Immature natural killer cell (primary cell): ENCODE measurements around the gene USP8. TPM values are rescaled to one million over a fixed set of nuclear protein-coding genes. Genes with fewer than 3 reads are reported as not detected.

ENCODE experiments used
- DNase-seq, 3 donors: peaks; one replicate each; pipeline ENCODE4 v3.0.0; 2022; ENCODE audit warnings: mixed read lengths in 1 of 3
- H3K27ac Mint-ChIP-seq, 6 donors: one replicate each; pipeline ENCODE4 v1.8.0; 2020; ENCODE audit warnings: mixed read lengths in 6 of 6, mild to moderate bottlenecking in 5 of 6, inconsistent platforms in 4 of 6, moderate library complexity in 3 of 6
- H3K27me3 Mint-ChIP-seq, 3 donors: one replicate each; pipeline ENCODE4 v1.8.0; 2020 to 2021; ENCODE audit warnings: low read depth in 3 of 3, mild to moderate bottlenecking in 3 of 3, mixed read lengths in 3 of 3, moderate library complexity in 3 of 3, inconsistent platforms in 1 of 3
- H3K36me3 Mint-ChIP-seq, 3 donors: one replicate each; pipeline ENCODE4 v1.8.0; 2020; ENCODE audit warnings: mixed read lengths in 3 of 3, inconsistent platforms in 2 of 3, mild to moderate bottlenecking in 2 of 3
- H3K4me1 Mint-ChIP-seq, 2 donors: one replicate each; pipeline ENCODE4 v1.8.0; 2020; ENCODE audit warnings: inconsistent platforms in 2 of 2, mild to moderate bottlenecking in 2 of 2, mixed read lengths in 2 of 2, moderate library complexity in 1 of 2
- H3K4me3 Mint-ChIP-seq, 5 donors: one replicate each; pipeline ENCODE4 v1.8.0; 2020; ENCODE audit warnings: mild to moderate bottlenecking in 5 of 5, mixed read lengths in 5 of 5, inconsistent platforms in 3 of 5, moderate library complexity in 3 of 5
- H3K9me3 Mint-ChIP-seq, 6 donors: one replicate each; pipeline ENCODE4 v1.8.0; 2020; ENCODE audit warnings: mild to moderate bottlenecking in 6 of 6, mixed read lengths in 6 of 6, inconsistent platforms in 4 of 6, moderate library complexity in 3 of 6
- polyA plus RNA-seq, 3 donors: library from polyadenylated mRNA; unstranded; fragments of 300-500 nt; fragmentation: Illumina TruSeq; gene quantifications; one replicate each; pipeline ENCODE4 v1.2.3, GENCODE V29; 2021

The USP8 gene
- polyA plus RNA-seq, 3 donors from 2014 or later: 18.0 to 52.8 (median 26.8) TPM

- Mint-ChIP-seq H3K4me1 (no peaks in the 10 kb centered on the region), H3K36me3 (peaks cover 0 to 3% (median 0%) of the 10 kb centered on the region in 3 donors), H3K9me3 (no peaks in the 10 kb centered on the region), H3K27me3 (no peaks in the 10 kb centered on the region), H3K27ac (no peak overlapping the region), H3K4me3 (no peak overlapping the region)
- no peak for DNase-seq
These were observed 99.6 kb downstream of the USP8 start for GRCh38 chr15:50523851-50524251.

- H3K4me3 Mint-ChIP-seq: no peak overlapping the region
- H3K27me3 Mint-ChIP-seq: peaks cover 0 to 1% (median 0%) of the 10 kb centered on the region in 3 donors
- H3K4me1 Mint-ChIP-seq: no peaks in the 10 kb centered on the region
- DNase-seq: no peak
- no peaks in the 10 kb centered on the region for H3K9me3 Mint-ChIP-seq
- H3K27ac Mint-ChIP-seq: no peak overlapping the region
- H3K36me3 Mint-ChIP-seq: no peaks in the 10 kb centered on the region
These were observed 107.0 kb downstream of the USP8 start for GRCh38 chr15:50531163-50531562.

- H3K27ac Mint-ChIP-seq: no peak overlapping the region
- H3K4me1 Mint-ChIP-seq: no peaks in the 10 kb centered on the region
- no peak for DNase-seq
- H3K27me3 Mint-ChIP-seq: peaks cover 0 to 1% (median 0%) of the 10 kb centered on the region in 3 donors
- H3K4me3 Mint-ChIP-seq: no peak overlapping the region
- H3K36me3 Mint-ChIP-seq: peaks cover 0 to under 1% (median 0%) of the 10 kb centered on the region in 3 donors
- H3K9me3 Mint-ChIP-seq: no peaks in the 10 kb centered on the region
These were observed 107.6 kb downstream of the USP8 start for GRCh38 chr15:50531766-50532165.

- no peak for DNase-seq
- Mint-ChIP-seq H3K9me3 (no peaks in the 10 kb centered on the region), H3K4me1 (no peaks in the 10 kb centered on the region), H3K27me3 (peaks cover 0 to 4% (median 2%) of the 10 kb centered on the region in 3 donors), H3K4me3 (no peak overlapping the region), H3K36me3 (no peaks in the 10 kb centered on the region), H3K27ac (no peak overlapping the region)
These were observed 118.6 kb downstream of the USP8 start for GRCh38 chr15:50542887-50543210.

GRCh38 chr15:50543556-50543955 is 119.4 kb downstream of the USP8 start:
- Mint-ChIP-seq H3K36me3 (no peaks in the 10 kb centered on the region), H3K9me3 (no peaks in the 10 kb centered on the region), H3K4me1 (no peaks in the 10 kb centered on the region), H3K27me3 (peaks cover 0 to 4% (median 2%) of the 10 kb centered on the region in 3 donors), H3K4me3 (no peak overlapping the region), H3K27ac (no peak overlapping the region)
- DNase-seq: no peak

- Mint-ChIP-seq H3K27ac (no peak overlapping the region), H3K4me1 (no peaks in the 10 kb centered on the region), H3K27me3 (peaks cover 0 to 4% (median 2%) of the 10 kb centered on the region in 3 donors), H3K36me3 (no peaks in the 10 kb centered on the region), H3K9me3 (no peaks in the 10 kb centered on the region), H3K4me3 (no peak overlapping the region)
- DNase-seq: no peak
These were observed 120.2 kb downstream of the USP8 start for GRCh38 chr15:50544368-50544767.

GRCh38 chr15:50546566-50546965 is 122.4 kb downstream of the USP8 start, which contains the start of gene USP50:
TSS of gene USP50 (minus strand) at chr15:50546666. CDS start at chr15:50546525, 141 bp downstream.
- H3K4me1 Mint-ChIP-seq: no peaks in the 10 kb centered on the region
- H3K36me3 Mint-ChIP-seq: no peaks in the 10 kb centered on the region
- DNase-seq: no peak
- H3K27me3 Mint-ChIP-seq: peaks cover 2 to 4% (median 2%) of the 10 kb centered on the region in 3 donors
- no peaks in the 10 kb centered on the region for H3K9me3 Mint-ChIP-seq
- no peak within 1 kb of the TSS for H3K4me3 Mint-ChIP-seq
- H3K27ac Mint-ChIP-seq: no peak within 1 kb of the TSS

- Mint-ChIP-seq H3K27me3 (peaks cover 0 to 2% (median 2%) of the 10 kb centered on the region in 3 donors), H3K36me3 (no peaks in the 10 kb centered on the region), H3K4me3 (no peak overlapping the region), H3K27ac (no peak overlapping the region), H3K9me3 (no peaks in the 10 kb centered on the region), H3K4me1 (no peaks in the 10 kb centered on the region)
- no peak for DNase-seq
These were observed 125.1 kb downstream of the USP8 start for GRCh38 chr15:50549326-50549725.

GRCh38 chr15:50552238-50552637 is 128.0 kb downstream of the USP8 start:
- Mint-ChIP-seq H3K4me1 (peaks cover 16 to 18% of the 10 kb centered on the region in 2 donors), H3K27ac (no peak overlapping the region), H3K27me3 (peaks cover 0 to 2% (median 0%) of the 10 kb centered on the region in 3 donors), H3K9me3 (peaks cover 0 to 2% (median 0%) of the 10 kb centered on the region in 6 donors), H3K36me3 (peaks cover 0 to 6% (median 2%) of the 10 kb centered on the region in 3 donors), H3K4me3 (no peak overlapping the region)
- no peak for DNase-seq

- peaks cover 6 to 17% (median 10%) of the 10 kb centered on the region in 3 donors for H3K36me3 Mint-ChIP-seq
- DNase-seq: no peak
- no peaks in the 10 kb centered on the region for H3K27me3 Mint-ChIP-seq
- no peak overlapping the region for H3K4me3 Mint-ChIP-seq
- H3K9me3 Mint-ChIP-seq: peaks cover 0 to 2% (median 0%) of the 10 kb centered on the region in 6 donors
- H3K4me1 Mint-ChIP-seq: peaks cover 26 to 29% of the 10 kb centered on the region in 2 donors
- peak overlapping the region in 4 of 6 donors; percentile 20 to 60 (median 30) for H3K27ac Mint-ChIP-seq
These were observed 132.6 kb downstream of the USP8 start for GRCh38 chr15:50556642-50557371.

GRCh38 chr15:50558012-50558411 is 133.8 kb downstream of the USP8 start:
- peak in 2 of 3 donors; percentile 3 to 7 for DNase-seq
- Mint-ChIP-seq H3K27me3 (no peaks in the 10 kb centered on the region), H3K4me1 (peaks cover 26 to 35% of the 10 kb centered on the region in 2 donors), H3K27ac (peak overlapping the region in 4 of 6 donors; percentile 40 to 57 (median 51)), H3K36me3 (peaks cover 6 to 17% (median 10%) of the 10 kb centered on the region in 3 donors), H3K4me3 (peak overlapping the region in 1 of 5 donors; percentile 13), H3K9me3 (peaks cover 0 to 2% (median 0%) of the 10 kb centered on the region in 6 donors)

- Mint-ChIP-seq H3K4me1 (peaks cover 8 to 16% of the 10 kb centered on the region in 2 donors), H3K4me3 (no peak overlapping the region), H3K36me3 (peaks cover 12 to 20% (median 18%) of the 10 kb centered on the region in 3 donors), H3K27me3 (no peaks in the 10 kb centered on the region), H3K27ac (peak overlapping the region; percentile 14 to 73 (median 36)), H3K9me3 (no peaks in the 10 kb centered on the region)
- no peak for DNase-seq
These were observed 138.8 kb downstream of the USP8 start for GRCh38 chr15:50562735-50563640.

- no peak for DNase-seq
- Mint-ChIP-seq H3K4me3 (no peak overlapping the region), H3K9me3 (no peaks in the 10 kb centered on the region), H3K27me3 (no peaks in the 10 kb centered on the region), H3K36me3 (peaks cover 12 to 24% (median 22%) of the 10 kb centered on the region in 3 donors), H3K4me1 (peaks cover 4 to 13% of the 10 kb centered on the region in 2 donors), H3K27ac (peak overlapping the region in 3 of 6 donors; percentile 12 to 65 (median 21))
These were observed 139.6 kb downstream of the USP8 start for GRCh38 chr15:50563756-50564155.
